Daoy (cell line): ENCODE results near the gene TRERF1. TPM values are rescaled to one million over a fixed set of nuclear protein-coding genes. Genes with fewer than 3 reads are reported as not detected.

ENCODE experiments used
- DNase-seq: peaks from one replicate; pipeline ENCODE4 v3.0.0-alpha.2; 2015; ENCODE audit warnings: low read depth
- total RNA-seq: library from RNA; depleted of rRNA; stranded (reverse); fragments of >200 nt; shearing (Covaris generic); gene quantifications from 2 replicates; pipeline ENCODE4 v1.2.3, GENCODE V29; 2014

Gene TRERF1
- total RNA-seq, 1 experiment from 2014 or later: 3.8 TPM

GRCh38 chr6:42393339-42393738 lies 58.4 kb downstream of the TRERF1 start:
- no peak for DNase-seq

- DNase-seq: no peak
These were observed 58.9 kb downstream of the TRERF1 start for GRCh38 chr6:42392833-42393232.

GRCh38 chr6:42391441-42391840 lies 60.3 kb downstream of the TRERF1 start:
- DNase-seq: no peak

- no peak for DNase-seq
These were observed 61.3 kb downstream of the TRERF1 start for GRCh38 chr6:42390228-42390934.

- DNase-seq: no peak
These were observed 62.0 kb downstream of the TRERF1 start for GRCh38 chr6:42389736-42390135.

- no peak for DNase-seq
These were observed 63.7 kb downstream of the TRERF1 start for GRCh38 chr6:42388046-42388445.

- DNase-seq: peak; percentile 36
These were observed 64.4 kb downstream of the TRERF1 start for GRCh38 chr6:42387336-42387735.

- DNase-seq: no peak
These were observed 66.4 kb downstream of the TRERF1 start for GRCh38 chr6:42385339-42385738.

- DNase-seq: no peak
These were observed 68.1 kb downstream of the TRERF1 start for GRCh38 chr6:42383421-42384205.

- DNase-seq: no peak
These were observed 69.9 kb downstream of the TRERF1 start for GRCh38 chr6:42381850-42382249.

- DNase-seq: no peak
These were observed 71.3 kb downstream of the TRERF1 start for GRCh38 chr6:42380228-42380979.

GRCh38 chr6:42378536-42378935 lies 73.2 kb downstream of the TRERF1 start:
- no peak for DNase-seq

- no peak for DNase-seq
These were observed 73.6 kb downstream of the TRERF1 start for GRCh38 chr6:42378125-42378524.

- DNase-seq: no peak
These were observed 76.6 kb downstream of the TRERF1 start for GRCh38 chr6:42375007-42375635.

- no peak for DNase-seq
These were observed 77.6 kb downstream of the TRERF1 start for GRCh38 chr6:42374018-42374669.

- no peak for DNase-seq
These were observed 79.0 kb downstream of the TRERF1 start for GRCh38 chr6:42372699-42373098.

- DNase-seq: no peak
These were observed 81.3 kb downstream of the TRERF1 start for GRCh38 chr6:42370323-42370985.

GRCh38 chr6:42369568-42369967 lies 82.2 kb downstream of the TRERF1 start:
- DNase-seq: no peak

- no peak for DNase-seq
These were observed 83.5 kb downstream of the TRERF1 start for GRCh38 chr6:42368181-42368580.

GRCh38 chr6:42367353-42368011 lies 84.2 kb downstream of the TRERF1 start:
- no peak for DNase-seq

GRCh38 chr6:42366999-42367352 lies 84.8 kb downstream of the TRERF1 start:
- DNase-seq: no peak
